ENCODE results near the gene PRKCE.

- TF ChIP-seq CTCF (IDR thresholded peaks at IDR 0.05) (no peak), POLR2A (IDR thresholded peaks at IDR 0.05) (no peak)
Measured at GRCh38 chr2:45731141-45731540, 79.7 kb downstream of the PRKCE start.
